NCI-H69 (cell line): ENCODE data around the gene PRRT3.
"Not testable (repeated sequence)": the region's sequence is repeated elsewhere in the genome, so short reads cannot be mapped to it uniquely, and the experiment has no call there.

Source experiments
- DNase-seq: peaks from one replicate; lab custom pipeline; 2025; lab: John Stamatoyannopoulos, UW

The PRRT3 gene

GRCh38 chr3:9947025-9947995 is 4.9 kb downstream of the PRRT3 start:
- peak; percentile 78 for DNase-seq

DNA sequence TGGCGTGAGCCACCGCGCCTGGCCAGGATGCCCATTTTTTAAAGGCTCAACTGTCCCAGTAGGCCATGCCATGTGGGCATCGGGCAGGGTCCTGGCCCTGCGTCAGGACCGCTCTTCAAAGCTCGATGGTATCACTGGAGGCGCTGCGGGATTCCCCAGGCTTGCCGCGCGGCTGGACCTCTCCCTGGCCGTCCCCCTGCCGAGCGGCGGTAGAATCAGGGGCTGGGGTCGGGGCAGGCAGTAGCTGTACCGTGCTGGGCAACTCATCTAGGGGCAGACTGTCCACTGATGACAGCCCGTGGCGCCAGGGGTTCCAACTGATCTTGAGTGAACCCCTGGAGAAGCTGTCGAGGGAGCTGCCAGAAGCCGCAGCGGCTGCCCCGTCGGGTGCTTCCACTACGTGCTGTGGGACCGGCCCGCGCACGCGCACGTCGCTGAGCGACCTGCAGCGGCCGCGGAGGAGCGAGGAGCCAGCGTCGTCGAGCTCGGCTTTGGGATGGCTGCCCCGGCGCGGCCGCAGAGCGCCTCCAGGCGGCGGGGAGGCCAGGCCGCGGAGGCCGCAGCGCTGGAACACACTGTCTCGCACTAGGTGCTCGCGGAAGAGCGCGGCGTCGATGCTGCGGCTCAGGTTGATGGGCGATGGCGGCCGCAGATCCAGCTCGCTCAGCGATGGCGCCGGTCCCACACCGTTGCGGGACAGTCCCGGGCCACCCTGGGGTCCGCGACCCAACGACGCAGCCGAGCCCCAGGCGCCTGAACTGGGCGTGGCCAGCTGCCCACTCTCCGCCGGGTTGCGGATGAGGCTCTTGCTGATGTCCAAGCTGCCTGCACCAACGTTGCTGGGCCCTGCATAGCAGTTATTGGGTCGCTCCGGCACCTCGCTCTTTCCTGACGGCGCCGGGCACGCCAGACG is 5.8 kb downstream of the PRRT3 start:
- peak; percentile 92 for DNase-seq

DNA sequence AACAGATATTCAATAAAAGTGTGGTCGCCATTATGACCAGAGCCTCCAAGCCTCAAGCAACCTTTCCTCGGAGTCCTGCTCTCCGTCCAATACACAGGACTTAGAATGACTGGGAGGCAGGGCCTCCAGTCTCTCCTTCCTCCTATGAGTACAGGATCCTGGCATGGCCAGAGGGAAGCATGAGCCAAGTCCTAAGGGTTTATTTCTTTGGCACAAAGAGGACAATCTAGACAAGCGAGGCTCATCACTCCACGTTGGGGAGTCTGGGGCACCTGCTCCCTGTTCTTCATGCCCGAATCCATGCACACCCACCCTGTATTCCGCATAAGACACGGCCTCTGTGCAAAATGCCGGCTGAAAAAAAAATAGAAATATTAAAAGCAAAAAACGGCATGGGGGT is 6.8 kb downstream of the PRRT3 start:
- no peak for DNase-seq

DNA sequence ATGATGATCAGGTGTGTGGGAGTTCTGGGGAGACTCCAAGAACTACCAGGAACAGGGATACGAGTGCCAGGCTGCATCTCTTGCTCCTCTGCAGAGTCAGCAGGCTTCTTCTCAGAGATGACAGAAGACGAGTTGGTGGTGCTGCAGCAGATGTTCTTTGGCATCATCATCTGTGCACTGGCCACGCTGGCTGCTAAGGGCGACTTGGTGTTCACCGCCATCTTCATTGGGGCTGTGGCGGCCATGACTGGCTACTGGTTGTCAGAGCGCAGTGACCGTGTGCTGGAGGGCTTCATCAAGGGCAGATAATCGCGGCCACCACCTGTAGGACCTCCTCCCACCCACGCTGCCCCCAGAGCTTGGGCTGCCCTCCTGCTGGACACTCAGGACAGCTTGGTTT is 7.9 kb downstream of the PRRT3 start:
- DNase-seq, result no peak

DNA sequence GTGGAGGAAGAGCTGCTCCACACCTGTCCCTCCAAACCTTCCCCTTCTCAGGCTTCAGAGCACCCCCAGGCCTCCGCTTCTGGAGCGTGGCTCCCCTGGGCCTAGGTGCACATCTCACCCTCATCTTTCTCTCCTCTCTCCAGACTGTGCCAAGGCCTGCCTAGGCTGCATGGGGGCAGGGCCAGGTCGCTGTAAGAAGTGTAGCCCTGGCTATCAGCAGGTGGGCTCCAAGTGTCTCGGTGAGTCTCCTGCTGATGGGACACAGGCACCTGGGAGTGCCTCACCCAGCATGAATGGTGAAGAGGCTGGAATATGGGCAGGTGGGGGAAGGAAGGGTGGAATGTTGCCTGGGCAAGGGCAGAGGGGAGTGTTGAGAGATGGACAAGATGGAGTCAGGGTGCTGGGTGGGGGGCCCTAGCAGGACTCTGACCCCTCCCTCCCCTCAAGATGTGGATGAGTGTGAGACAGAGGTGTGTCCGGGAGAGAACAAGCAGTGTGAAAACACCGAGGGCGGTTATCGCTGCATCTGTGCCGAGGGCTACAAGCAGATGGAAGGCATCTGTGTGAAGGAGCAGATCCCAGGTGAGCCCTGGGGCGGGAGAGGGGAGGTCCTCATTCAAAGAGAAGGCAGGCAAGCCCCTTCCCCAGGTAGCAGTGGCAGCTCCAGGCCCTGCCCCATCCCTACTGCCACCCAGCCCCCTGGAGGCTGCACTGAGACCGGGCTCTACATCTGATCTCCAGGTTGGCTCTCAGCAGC is 9.1 kb downstream of the PRRT3 start:
- DNase-seq, result no peak

- no peak for DNase-seq
Measured at GRCh38 chr3:9942164-9942563, 10.0 kb downstream of the PRRT3 start.

GRCh38 chr3:9940746-9941145 is 11.5 kb downstream of the PRRT3 start:
- no peak for DNase-seq

GRCh38 chr3:9939906-9940305 is 12.3 kb downstream of the PRRT3 start:
- not testable (repeated sequence) for DNase-seq

GRCh38 chr3:9938966-9939365 is 13.2 kb downstream of the PRRT3 start:
- no peak for DNase-seq

DNA sequence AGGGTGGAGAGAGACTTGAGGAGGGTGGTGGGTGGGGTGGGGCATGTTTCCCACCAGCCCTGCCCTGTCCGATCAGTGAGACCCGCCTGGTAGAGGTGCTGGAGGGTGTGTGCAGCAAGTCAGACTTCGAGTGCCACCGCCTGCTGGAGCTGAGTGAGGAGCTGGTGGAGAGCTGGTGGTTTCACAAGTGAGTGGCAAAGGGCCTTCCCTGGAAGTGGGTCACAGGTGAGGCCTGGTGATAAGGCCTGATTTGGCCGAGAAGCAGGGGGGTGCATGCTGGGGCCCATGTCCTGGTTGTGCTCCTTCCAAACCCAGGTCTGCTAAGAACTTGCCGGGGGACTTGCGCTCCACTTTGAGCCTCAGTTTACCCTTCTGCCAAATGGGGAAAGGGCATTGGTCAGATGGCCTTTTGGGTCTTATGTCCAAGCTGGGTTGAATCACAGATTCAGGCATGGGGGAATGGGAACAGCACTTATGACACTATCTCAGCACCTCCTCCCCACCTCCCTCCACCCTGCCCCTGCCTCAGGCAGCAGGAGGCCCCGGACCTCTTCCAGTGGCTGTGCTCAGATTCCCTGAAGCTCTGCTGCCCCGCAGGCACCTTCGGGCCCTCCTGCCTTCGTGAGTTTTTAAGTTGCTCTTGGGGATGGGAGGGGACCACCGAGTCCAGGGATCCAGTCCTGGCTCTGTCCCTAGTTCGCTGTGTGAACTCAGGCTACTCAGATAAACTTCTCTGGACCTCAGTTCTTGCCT is 14.5 kb downstream of the PRRT3 start:
- DNase-seq, result no peak

DNA sequence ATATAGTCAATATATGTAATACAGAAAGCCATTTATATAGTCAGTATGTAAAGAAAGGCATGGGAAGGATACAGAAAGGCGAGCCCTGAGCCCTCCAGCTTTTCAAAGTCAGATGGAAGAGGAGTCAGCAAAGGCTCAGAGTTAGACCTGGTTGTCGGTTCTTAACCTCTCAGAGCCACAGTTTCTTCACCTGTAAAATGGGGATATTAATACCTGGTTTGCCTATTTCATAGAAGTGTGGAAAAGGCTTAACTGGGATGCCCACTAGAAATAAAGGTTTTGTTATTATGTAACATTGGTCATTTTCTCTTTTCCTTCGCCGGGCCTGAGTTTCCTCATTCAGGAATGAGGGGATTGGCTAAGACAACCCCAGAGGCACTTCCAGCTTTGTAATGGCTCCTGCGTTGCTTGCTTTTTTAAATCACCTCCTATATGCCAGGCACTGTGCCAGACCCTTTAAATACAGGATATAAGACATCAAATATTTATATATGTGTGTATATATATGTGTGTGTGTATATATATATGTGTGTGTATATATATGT is 16.2 kb downstream of the PRRT3 start:
- no peak for DNase-seq

- peak; percentile 9 for DNase-seq
Measured at GRCh38 chr3:9934993-9935392, 17.2 kb downstream of the PRRT3 start.

- DNase-seq, result peak; percentile 62
Measured at GRCh38 chr3:9934235-9934621, 18.0 kb downstream of the PRRT3 start.

GRCh38 chr3:9933561-9934234 is 18.5 kb downstream of the PRRT3 start, which contains the start of gene CRELD1:
TSS of gene CRELD1 (plus strand) at chr3:9933834. CDS start at chr3:9934439, 605 bp downstream.
- DNase-seq, result peak; percentile 94

GRCh38 chr3:9932843-9933560 is 19.2 kb downstream of the PRRT3 start:
- DNase-seq, result peak; percentile 87

- no peak for DNase-seq
Measured at GRCh38 chr3:9932535-9932842, 19.7 kb downstream of the PRRT3 start.

DNA sequence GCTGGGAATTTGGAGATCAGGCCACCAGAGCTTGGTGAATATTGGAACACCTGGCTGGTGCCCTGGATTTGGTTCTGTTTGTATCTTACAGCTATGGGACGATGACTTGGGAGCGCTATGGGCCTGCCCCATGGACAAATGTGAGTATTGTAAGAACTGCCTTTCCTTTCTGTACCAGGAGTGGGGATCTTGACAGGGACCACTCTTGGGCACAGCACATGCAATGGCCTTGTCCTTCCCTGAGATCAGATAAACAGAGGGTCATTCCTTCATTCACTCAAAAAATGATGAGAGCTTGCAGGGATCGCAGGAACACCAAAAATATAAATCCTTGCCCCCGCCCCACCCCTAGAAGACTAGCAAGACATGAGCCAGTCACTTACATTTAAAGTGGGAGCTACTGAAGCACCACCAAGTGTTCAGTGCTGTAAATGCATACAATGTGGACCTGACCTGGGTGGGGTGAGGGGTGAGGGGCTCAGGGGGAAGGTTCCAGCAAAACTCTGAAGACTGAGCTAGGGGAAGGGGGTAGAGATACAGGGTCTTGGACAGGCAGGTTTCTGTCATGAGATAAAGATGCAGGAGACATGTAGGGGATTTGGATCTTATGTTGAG is 21.3 kb downstream of the PRRT3 start:
- DNase-seq, result no peak

GRCh38 chr3:9928158-9928557 is 24.1 kb downstream of the PRRT3 start:
- no peak for DNase-seq
